Spinal cord (tissue), 10 donors: ENCODE measurements around the gene EVL. TPM values are rescaled to one million over a fixed set of nuclear protein-coding genes. Genes with fewer than 3 reads are reported as not detected.
"Not testable (repeated sequence)": the region's sequence is repeated elsewhere in the genome, so short reads cannot be mapped to it uniquely, and the experiment has no call there.

Experiments
- DNase-seq, 6 donors: peaks; one replicate each; pipeline versions ENCODE4 v3.0.0 to v3.0.0-alpha.2; 2013 to 2015; ENCODE audit warnings: low spot score in 6 of 6, low read depth in 4 of 6
- H3K27ac ChIP-seq: one replicate; pipeline ENCODE4 v1.5.1; 2013; ENCODE audit warnings: low read depth, low read length, control low read depth
- H3K27me3 ChIP-seq: one replicate; pipeline ENCODE4 v1.6.1; 2013; ENCODE audit warnings: low read length; ENCODE audit not compliant: control insufficient read depth, insufficient read depth
- H3K36me3 ChIP-seq: one replicate; pipeline ENCODE4 v1.6.1; 2013; ENCODE audit warnings: low read length; ENCODE audit not compliant: control insufficient read depth, insufficient read depth
- H3K4me1 ChIP-seq: one replicate; pipeline ENCODE4 v1.6.1; 2013; ENCODE audit warnings: low read length; ENCODE audit not compliant: control insufficient read depth, insufficient read depth
- H3K4me3 ChIP-seq: one replicate; pipeline ENCODE4 v1.5.1; 2013; ENCODE audit warnings: low read depth, low read length, control low read depth
- H3K9me3 ChIP-seq: one replicate; pipeline ENCODE4 v1.6.1; 2013; ENCODE audit warnings: low read length; ENCODE audit not compliant: control insufficient read depth, insufficient read depth
- WGBS: methylation state at CpG from one replicate; pipeline ENCODE4 v1.1.5; 2013; ENCODE audit warnings: missing lambda C conversion rate; ENCODE audit not compliant: insufficient coverage; 5-methylcytosine and 5-hydroxymethylcytosine counted together
- polyA plus RNA-seq, 2 donors: library from polyadenylated mRNA; unstranded; fragments of 120-200 nt; gene quantifications; one replicate each; pipeline ENCODE4 v1.2.1, GENCODE V29; 2013; ENCODE audit not compliant: insufficient read length in 2 of 2
- total RNA-seq, 2 donors: library from RNA; depleted of rRNA in 1 of 2; stranded (reverse); fragments of 120-200 nt in 1 of 2; fragments of >200 nt in 1 of 2; gene quantifications; one replicate each; pipeline versions ENCODE4 v1.2.3 to v1.2.4, GENCODE V29; 2013 to 2014
- donor health status: healthy.

EVL gene
- total and polyA plus RNA-seq, 4 donors, result 70.9 to 585 (median 342) TPM

DNA sequence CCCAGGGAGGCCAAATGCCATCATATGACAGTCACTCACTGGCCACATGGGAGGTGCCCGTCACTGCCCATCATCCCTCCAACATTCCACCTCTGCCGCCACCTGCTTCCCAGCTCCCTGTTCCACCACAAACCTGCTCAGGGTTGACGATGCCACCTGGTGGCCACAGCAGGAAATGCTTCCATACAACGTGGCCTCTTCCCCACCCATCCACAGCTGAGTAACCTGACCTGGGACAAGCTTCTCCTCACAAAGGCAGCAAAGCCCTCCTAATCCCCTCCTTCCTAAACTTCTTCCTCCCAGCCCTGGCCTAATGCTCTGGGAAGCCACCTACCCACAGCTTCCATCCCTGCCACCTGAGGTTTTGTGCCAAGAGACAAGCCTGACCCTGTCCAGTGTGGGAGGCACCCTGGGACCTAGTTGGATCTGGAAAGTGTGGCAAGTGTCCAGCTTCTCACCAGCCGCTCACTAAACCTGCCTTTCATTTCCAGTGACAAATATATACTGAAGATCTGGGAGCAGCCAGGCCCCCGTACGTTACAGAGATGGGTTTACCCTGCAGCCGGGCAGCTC is 89.9 kb downstream of the EVL start:
- Histone ChIP-seq H3K4me3 (no peak overlapping the region), H3K27ac (no peak overlapping the region), H3K9me3 (no peaks in the 10 kb centered on the region), H3K36me3 (no peaks in the 10 kb centered on the region), H3K4me1 (peaks cover 22% of the 10 kb centered on the region), H3K27me3 (peaks cover 23% of the 10 kb centered on the region)
- DNase-seq, result no peak
- 49% methylated on average over 8 of the region's 8 CpGs for WGBS

DNA sequence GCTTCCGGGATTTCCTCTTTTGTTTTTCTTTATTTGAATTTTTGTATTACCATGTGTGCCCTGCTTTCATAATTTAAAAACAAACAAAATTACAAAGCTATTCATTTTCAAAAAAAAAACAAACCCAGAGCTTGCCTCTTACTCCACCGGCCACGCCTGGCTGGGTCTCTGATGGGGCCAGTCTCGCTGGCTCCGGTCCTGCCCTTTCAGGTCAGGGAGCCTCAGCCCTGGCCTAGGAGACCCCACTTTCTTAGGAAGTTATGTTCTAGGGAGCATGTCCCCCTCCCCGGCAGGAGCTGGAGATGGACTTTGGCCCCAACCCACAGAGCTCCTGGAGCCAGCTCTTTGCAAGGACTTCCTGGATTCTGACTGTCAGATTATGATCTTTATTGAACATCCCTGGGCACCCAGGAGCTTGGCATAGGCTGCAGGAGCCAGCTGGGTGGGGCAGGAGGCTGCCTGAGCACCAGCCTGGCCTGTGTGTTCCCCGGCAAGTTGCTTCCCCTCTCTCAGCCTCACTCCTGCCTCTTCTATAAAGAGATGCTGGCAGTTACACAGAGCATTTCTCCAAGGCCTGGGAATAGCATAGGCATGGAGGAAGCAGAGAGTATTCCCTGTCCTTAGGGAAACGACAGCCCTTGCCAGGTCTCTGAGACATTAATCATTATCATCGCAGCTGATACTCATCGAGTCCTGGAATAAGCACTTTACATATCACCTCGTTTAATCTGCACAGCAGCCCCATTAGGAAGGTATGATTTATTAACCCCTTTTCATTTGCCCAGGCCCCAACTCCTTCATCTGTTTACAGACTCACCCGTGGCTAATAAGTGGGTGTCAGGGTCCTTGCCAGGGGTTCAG is 90.8 kb downstream of the EVL start:
- Histone ChIP-seq H3K27me3 (peaks cover 31% of the 10 kb centered on the region), H3K4me3 (no peak overlapping the region), H3K27ac (no peak overlapping the region), H3K4me1 (peaks cover 16% of the 10 kb centered on the region), H3K9me3 (peaks cover 2% of the 10 kb centered on the region), H3K36me3 (no peaks in the 10 kb centered on the region)
- peak in 1 of 6 donors; percentile 33 for DNase-seq
- 39% methylated on average over 5 of the region's 12 CpGs for WGBS

DNA sequence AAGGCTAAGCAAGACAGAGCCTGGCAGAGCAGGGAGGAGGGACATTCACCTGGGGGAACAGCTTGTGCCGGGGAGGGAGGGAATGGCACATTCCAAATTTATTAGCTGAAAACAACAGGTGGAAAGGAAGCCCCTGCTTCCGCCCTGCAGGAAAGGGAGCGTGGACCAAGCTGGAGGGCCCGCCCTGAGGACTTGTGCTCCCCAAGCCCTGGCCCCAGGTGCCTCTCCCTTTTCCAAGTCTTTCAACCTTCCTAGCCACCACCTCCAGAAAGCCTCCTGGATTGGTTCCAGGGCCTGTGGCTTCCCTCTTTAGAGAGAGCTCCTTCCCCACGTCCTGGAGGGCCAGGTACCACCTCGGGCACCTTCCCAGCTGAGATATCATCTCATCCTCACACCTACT is 91.6 kb downstream of the EVL start:
- Histone ChIP-seq H3K4me1 (peaks cover 16% of the 10 kb centered on the region), H3K27me3 (peaks cover 36% of the 10 kb centered on the region), H3K36me3 (no peaks in the 10 kb centered on the region), H3K27ac (no peak overlapping the region), H3K4me3 (no peak overlapping the region), H3K9me3 (peaks cover 2% of the 10 kb centered on the region)
- WGBS, result 78% methylated on average over 5 of the region's 6 CpGs
- no peak for DNase-seq

DNA sequence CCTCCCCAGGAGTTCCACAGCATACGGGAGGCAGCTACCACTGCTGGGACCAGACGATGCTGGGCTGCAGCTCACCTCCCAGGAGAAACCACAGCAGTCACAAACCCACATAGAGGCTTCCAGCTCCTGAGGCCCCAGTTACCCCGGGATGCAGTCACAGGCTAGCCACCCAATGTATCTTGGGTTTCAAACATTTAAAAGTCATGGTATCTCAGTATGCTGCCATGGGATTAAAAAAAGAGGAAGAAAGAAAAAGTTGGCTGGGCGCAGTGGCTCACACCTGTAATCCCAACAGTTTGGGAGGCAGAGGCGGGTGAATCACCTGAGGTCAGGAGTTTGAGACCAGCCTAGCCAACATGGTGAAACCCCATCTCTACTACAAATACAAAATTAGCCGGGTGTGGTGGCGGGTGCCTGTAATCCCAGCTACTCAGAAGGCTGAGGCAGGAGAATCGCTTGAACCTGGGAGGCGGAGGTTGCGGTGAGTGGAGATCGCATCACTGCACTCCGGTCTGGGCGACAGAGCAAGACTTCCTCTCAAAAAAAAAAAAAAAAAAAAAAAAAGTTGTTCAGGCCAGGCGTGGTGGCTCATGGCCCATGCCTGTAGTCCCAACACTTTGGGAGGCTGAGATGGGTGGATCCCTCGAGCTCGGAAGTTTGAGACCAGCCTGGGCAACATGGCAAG is 92.5 kb downstream of the EVL start:
- not testable (repeated sequence) for H3K9me3 ChIP-seq, H3K36me3 ChIP-seq, H3K4me3 ChIP-seq, DNase-seq, H3K27ac ChIP-seq
- WGBS, result 74% methylated on average over 5 of the region's 16 CpGs
- Histone ChIP-seq H3K4me1 (peaks cover 16% of the 10 kb centered on the region), H3K27me3 (peaks cover 36% of the 10 kb centered on the region)

DNA sequence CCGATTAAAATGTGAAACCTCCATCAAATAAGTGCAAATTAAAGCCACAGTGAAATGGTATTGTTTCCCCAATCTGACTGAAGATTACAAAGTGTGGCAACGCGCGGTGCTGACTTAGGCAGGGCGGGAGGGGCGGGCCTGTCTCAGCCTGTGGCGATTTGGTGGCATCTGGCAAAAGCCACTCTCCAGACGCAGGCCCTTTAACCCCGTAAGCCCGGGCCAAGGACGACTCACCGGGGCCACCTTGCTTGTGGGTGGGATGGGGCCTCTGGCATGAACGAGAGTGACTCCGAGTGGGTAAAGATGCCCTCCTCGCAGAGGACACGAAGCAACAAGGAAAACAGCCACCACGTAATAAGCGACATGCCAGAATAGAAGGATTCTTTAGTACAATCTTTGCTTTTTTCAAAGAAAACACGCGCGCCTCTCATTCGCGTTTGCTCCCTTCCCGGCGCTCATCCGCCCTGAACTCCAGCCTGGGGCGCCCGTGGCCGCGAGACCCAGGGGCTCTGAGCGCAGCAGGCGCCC is 93.4 kb downstream of the EVL start:
- 9% methylated on average over 29 of the region's 32 CpGs for WGBS
- Histone ChIP-seq H3K36me3 (no peaks in the 10 kb centered on the region), H3K27ac (no peak overlapping the region), H3K9me3 (peaks cover 2% of the 10 kb centered on the region), H3K27me3 (peaks cover 36% of the 10 kb centered on the region), H3K4me1 (peaks cover 16% of the 10 kb centered on the region), H3K4me3 (no peak overlapping the region)
- peak in 1 of 6 donors; percentile 24 for DNase-seq

DNA sequence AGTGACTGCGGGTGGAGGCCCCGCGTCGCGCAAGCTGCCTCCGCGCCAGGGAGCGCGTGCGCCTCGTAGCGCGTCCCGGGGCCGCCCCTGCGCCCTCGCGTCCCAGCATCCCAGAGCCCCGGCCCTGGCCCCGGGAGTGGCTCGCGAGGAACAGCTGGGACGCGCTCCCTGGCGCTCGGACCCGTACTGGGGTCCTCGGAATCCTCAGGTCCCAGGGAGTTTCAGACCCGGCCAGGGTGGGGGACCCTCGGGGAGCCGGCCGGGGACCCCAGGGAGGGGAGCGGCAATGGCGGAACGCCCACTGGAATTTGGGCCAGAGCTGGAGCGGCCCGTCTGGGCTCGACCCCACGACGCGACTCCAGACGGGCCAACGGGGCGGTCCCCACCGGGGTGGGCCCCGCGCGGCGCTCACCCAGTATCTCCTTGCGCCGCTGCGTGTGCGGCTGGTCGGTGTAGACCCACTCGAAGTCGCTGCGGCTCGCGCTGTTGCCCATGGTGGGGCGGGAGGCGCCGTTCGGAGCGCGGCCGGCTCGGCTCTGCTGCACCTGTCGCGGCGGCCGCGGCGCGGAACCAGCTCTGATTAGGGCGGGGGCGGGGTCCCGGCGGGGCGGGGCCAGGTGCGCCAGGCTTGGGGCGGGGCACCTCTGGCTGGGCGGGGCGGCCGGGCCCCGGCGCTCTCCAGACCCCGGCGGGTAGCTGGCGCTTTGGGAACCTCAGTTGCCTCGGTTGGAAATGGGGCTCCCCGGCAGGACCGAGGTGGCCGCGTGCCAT is 94.1 kb downstream of the EVL start, which contains the start of gene DEGS2:
DEGS2 (minus strand) TSS at position 552 of the 771 bp plus-strand sequence; CDS start at position 494, 58 bp downstream.
- no peaks in the 10 kb centered on the region for H3K36me3 ChIP-seq
- peaks cover 36% of the 10 kb centered on the region for H3K27me3 ChIP-seq
- no peak within 1 kb of the TSS for H3K4me3 ChIP-seq
- H3K4me1 ChIP-seq, result peaks cover 16% of the 10 kb centered on the region
- DNase-seq, result no peak
- no peak within 1 kb of the TSS for H3K27ac ChIP-seq
- peaks cover 2% of the 10 kb centered on the region for H3K9me3 ChIP-seq
- under 1% methylated on average over 94 of the region's 94 CpGs for WGBS

DNA sequence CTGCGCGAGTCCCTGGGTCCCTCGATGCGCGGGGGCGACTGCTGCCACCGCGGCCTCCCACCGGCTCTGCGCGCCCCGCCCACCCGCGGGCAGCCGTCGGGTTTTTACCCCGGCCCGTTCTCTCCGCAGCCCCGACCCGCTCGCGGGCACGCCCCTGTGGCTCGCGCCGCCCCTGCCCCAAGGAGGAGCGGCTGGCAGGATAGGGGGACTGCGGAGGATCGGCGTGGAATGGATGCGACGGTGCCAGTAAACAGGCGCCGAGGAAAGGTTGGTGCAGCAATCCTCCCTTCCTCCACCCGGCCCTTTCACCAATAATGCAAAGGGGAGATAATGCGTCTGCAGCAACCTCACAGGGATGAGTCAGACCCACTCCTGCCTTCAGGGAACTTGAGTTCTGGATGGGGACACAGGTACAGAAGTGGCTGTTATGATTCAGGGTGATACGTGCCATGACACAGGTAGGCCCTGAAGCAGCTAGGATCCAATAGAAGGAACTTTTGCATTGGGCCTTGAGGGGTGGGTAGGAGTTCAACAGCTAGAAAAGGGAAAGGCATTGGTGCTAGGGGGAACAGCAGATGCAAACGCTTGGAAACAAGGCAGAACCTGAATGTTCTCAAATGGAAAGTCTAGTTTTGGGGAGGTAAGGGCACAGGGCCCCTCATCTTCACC is 94.8 kb downstream of the EVL start:
- H3K4me3 ChIP-seq, result no peak overlapping the region
- no peak overlapping the region for H3K27ac ChIP-seq
- peaks cover 16% of the 10 kb centered on the region for H3K4me1 ChIP-seq
- H3K36me3 ChIP-seq, result no peaks in the 10 kb centered on the region
- H3K9me3 ChIP-seq, result peaks cover 2% of the 10 kb centered on the region
- WGBS, result 6% methylated on average over 37 of the region's 39 CpGs
- no peak for DNase-seq
- H3K27me3 ChIP-seq, result peaks cover 36% of the 10 kb centered on the region

DNA sequence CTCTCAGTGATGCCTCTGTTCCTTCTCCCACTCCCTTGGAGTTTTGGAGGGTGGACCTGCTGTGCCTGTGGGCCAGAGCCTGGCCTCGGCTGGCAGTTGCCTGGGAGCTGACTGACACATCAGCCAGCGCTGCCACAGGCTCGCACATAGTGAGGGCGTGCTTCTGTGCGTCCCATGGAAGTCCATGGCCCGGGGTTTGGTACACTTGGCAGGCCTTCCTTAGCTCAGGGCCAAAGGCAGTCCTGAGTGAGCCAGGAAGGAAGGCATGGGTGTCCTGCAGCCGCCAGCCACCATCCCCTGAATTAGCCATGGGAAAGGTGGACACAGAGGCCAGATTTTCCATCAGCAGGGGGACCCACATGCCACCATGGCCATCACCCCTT is 95.3 kb downstream of the EVL start:
- Histone ChIP-seq H3K9me3 (peaks cover 2% of the 10 kb centered on the region), H3K36me3 (no peaks in the 10 kb centered on the region), H3K27me3 (peaks cover 38% of the 10 kb centered on the region), H3K27ac (no peak overlapping the region), H3K4me3 (no peak overlapping the region), H3K4me1 (peaks cover 22% of the 10 kb centered on the region)
- no peak for DNase-seq
- 89% methylated on average over 7 of the region's 7 CpGs for WGBS
